Measurements from ENCODE around the gene KCNB1. TPM values are rescaled to one million over a fixed set of nuclear protein-coding genes. Genes with fewer than 3 reads are reported as not detected.
A peak's percentile ranks its signal among the peaks of the same experiment; 100 is the strongest.
"Not testable (repeated sequence)": the region's sequence is repeated elsewhere in the genome, so short reads cannot be mapped to it uniquely, and the experiment has no call there.

KCNB1 gene
- polyA plus RNA-seq, 6 donors from 2014 or later = 0.05 to 0.15 TPM; not detected in 4

GRCh38 chr20:49417843-49418555, 64.5 kb downstream of the KCNB1 start:
- Mint-ChIP-seq H3K9me3 (no peaks in the 10 kb centered on the region), H3K27ac (no peak overlapping the region), H3K27me3 (peaks cover 22 to 53% (median 30%) of the 10 kb centered on the region in 3 donors), H3K4me3 (no peak overlapping the region), H3K36me3 (no peaks in the 10 kb centered on the region), H3K4me1 (no peaks in the 10 kb centered on the region)
- no peak for DNase-seq
- no peak for ATAC-seq (ENCODE audit: low read depth in 2 of 2)

GRCh38 chr20:49415668-49416044, 66.8 kb downstream of the KCNB1 start:
- no peaks in the 10 kb centered on the region for H3K36me3 Mint-ChIP-seq
- DNase-seq = no peak
- no peak for ATAC-seq (ENCODE audit: low read depth in 2 of 2)
- no peaks in the 10 kb centered on the region for H3K4me1 Mint-ChIP-seq
- no peak overlapping the region for H3K4me3 Mint-ChIP-seq
- no peak overlapping the region for H3K27ac Mint-ChIP-seq
- H3K27me3 Mint-ChIP-seq = peaks cover 29 to 64% (median 40%) of the 10 kb centered on the region in 3 donors
- H3K9me3 Mint-ChIP-seq = no peaks in the 10 kb centered on the region

- Mint-ChIP-seq H3K27ac (no peak overlapping the region), H3K4me3 (no peak overlapping the region), H3K9me3 (no peaks in the 10 kb centered on the region), H3K4me1 (no peaks in the 10 kb centered on the region), H3K27me3 (peaks cover 24 to 59% (median 34%) of the 10 kb centered on the region in 3 donors), H3K36me3 (no peaks in the 10 kb centered on the region)
- DNase-seq = no peak
- no peak for ATAC-seq (ENCODE audit: low read depth in 2 of 2)
Measured at GRCh38 chr20:49415005-49415667, 67.3 kb downstream of the KCNB1 start.

- Mint-ChIP-seq H3K27me3 (peaks cover 30 to 63% (median 33%) of the 10 kb centered on the region in 3 donors), H3K36me3 (no peaks in the 10 kb centered on the region), H3K4me1 (no peaks in the 10 kb centered on the region), H3K27ac (peak overlapping the region in 1 of 6 donors; percentile 22), H3K4me3 (no peak overlapping the region), H3K9me3 (no peaks in the 10 kb centered on the region)
- ATAC-seq (ENCODE audit: low read depth in 2 of 2) (no peak), DNase-seq (no peak)
Measured at GRCh38 chr20:49413677-49414076, 68.8 kb downstream of the KCNB1 start.

- H3K27me3 Mint-ChIP-seq = peaks cover 30 to 67% (median 31%) of the 10 kb centered on the region in 3 donors
- H3K27ac Mint-ChIP-seq = no peak overlapping the region
- ATAC-seq (ENCODE audit: low read depth in 2 of 2) (no peak), DNase-seq (no peak)
- H3K4me3 Mint-ChIP-seq = no peak overlapping the region
- no peaks in the 10 kb centered on the region for H3K36me3 Mint-ChIP-seq
- H3K9me3 Mint-ChIP-seq = no peaks in the 10 kb centered on the region
- H3K4me1 Mint-ChIP-seq = no peaks in the 10 kb centered on the region
Measured at GRCh38 chr20:49412953-49413352, 69.5 kb downstream of the KCNB1 start.

GRCh38 chr20:49412254-49412653, 70.2 kb downstream of the KCNB1 start:
- Mint-ChIP-seq H3K27me3 (peaks cover 30 to 64% (median 30%) of the 10 kb centered on the region in 3 donors), H3K4me3 (no peak overlapping the region), H3K9me3 (no peaks in the 10 kb centered on the region), H3K36me3 (no peaks in the 10 kb centered on the region), H3K27ac (no peak overlapping the region), H3K4me1 (no peaks in the 10 kb centered on the region)
- no peak for ATAC-seq (ENCODE audit: low read depth in 2 of 2)
- DNase-seq = no peak

- H3K27ac Mint-ChIP-seq = no peak overlapping the region
- H3K27me3 Mint-ChIP-seq = peaks cover 30 to 59% (median 34%) of the 10 kb centered on the region in 3 donors
- no peaks in the 10 kb centered on the region for H3K36me3 Mint-ChIP-seq
- H3K4me3 Mint-ChIP-seq = no peak overlapping the region
- H3K9me3 Mint-ChIP-seq = no peaks in the 10 kb centered on the region
- H3K4me1 Mint-ChIP-seq = no peaks in the 10 kb centered on the region
- DNase-seq (no peak), ATAC-seq (ENCODE audit: low read depth in 2 of 2) (no peak)
Measured at GRCh38 chr20:49411221-49411925, 71.1 kb downstream of the KCNB1 start.

GRCh38 chr20:49409975-49410621, 72.4 kb downstream of the KCNB1 start:
- not testable (repeated sequence) for ATAC-seq (ENCODE audit: low read depth in 2 of 2); H3K9me3 Mint-ChIP-seq; H3K4me1 Mint-ChIP-seq; DNase-seq; H3K4me3 Mint-ChIP-seq; H3K36me3 Mint-ChIP-seq; H3K27ac Mint-ChIP-seq
- H3K27me3 Mint-ChIP-seq = peaks cover 35 to 46% (median 35%) of the 10 kb centered on the region in 3 donors

- Mint-ChIP-seq H3K9me3 (no peaks in the 10 kb centered on the region), H3K36me3 (no peaks in the 10 kb centered on the region), H3K27me3 (peaks cover 32 to 45% (median 40%) of the 10 kb centered on the region in 3 donors), H3K27ac (no peak overlapping the region), H3K4me3 (peak overlapping the region in 1 of 8 donors; percentile 36), H3K4me1 (no peaks in the 10 kb centered on the region)
- ATAC-seq (ENCODE audit: low read depth in 2 of 2) = no peak
- no peak for DNase-seq
Measured at GRCh38 chr20:49409302-49409974, 73.0 kb downstream of the KCNB1 start.

- Mint-ChIP-seq H3K36me3 (no peaks in the 10 kb centered on the region), H3K27ac (no peak overlapping the region), H3K9me3 (no peaks in the 10 kb centered on the region), H3K4me3 (peak overlapping the region in 1 of 8 donors; percentile 17), H3K4me1 (no peaks in the 10 kb centered on the region), H3K27me3 (peaks cover 26 to 43% (median 37%) of the 10 kb centered on the region in 3 donors)
- ATAC-seq (ENCODE audit: low read depth in 2 of 2) (no peak), DNase-seq (no peak)
Measured at GRCh38 chr20:49408509-49409104, 73.9 kb downstream of the KCNB1 start.

- Mint-ChIP-seq H3K27ac (peak overlapping the region in 1 of 6 donors; percentile 62), H3K36me3 (no peaks in the 10 kb centered on the region), H3K4me1 (no peaks in the 10 kb centered on the region), H3K9me3 (peaks cover 0 to 7% (median 3%) of the 10 kb centered on the region in 7 donors), H3K4me3 (no peak overlapping the region), H3K27me3 (peaks cover 16 to 47% (median 34%) of the 10 kb centered on the region in 3 donors)
- ATAC-seq (ENCODE audit: low read depth in 2 of 2) (no peak), DNase-seq (no peak)
Measured at GRCh38 chr20:49406666-49407065, 75.8 kb downstream of the KCNB1 start.

GRCh38 chr20:49405696-49406095, 76.8 kb downstream of the KCNB1 start:
- Mint-ChIP-seq H3K36me3 (no peaks in the 10 kb centered on the region), H3K4me3 (no peak overlapping the region), H3K27ac (no peak overlapping the region), H3K4me1 (no peaks in the 10 kb centered on the region), H3K9me3 (peaks cover 0 to 7% (median 3%) of the 10 kb centered on the region in 7 donors), H3K27me3 (peaks cover 16 to 51% (median 36%) of the 10 kb centered on the region in 3 donors)
- DNase-seq (no peak), ATAC-seq (ENCODE audit: low read depth in 2 of 2) (no peak)
